A673 (cell line): ENCODE results near the gene TRPM2. TPM values are rescaled to one million over a fixed set of nuclear protein-coding genes. Genes with fewer than 3 reads are reported as not detected.
A peak's percentile ranks its signal among the peaks of the same experiment; 100 is the strongest.
"Not testable (repeated sequence)": the region's sequence is repeated elsewhere in the genome, so short reads cannot be mapped to it uniquely, and the experiment has no call there.

Experiments used
- BruUV-seq: library from RNA; stranded (reverse); fragments of 400-500 nt; replicated peaks from 2 replicates; lab custom pipeline; 2021; lab: Mats Ljungman, UMichigan
- CTCF ChIA-PET: fragments of 300-600 bp; sonication (Branson Sonifier 250); formaldehyde crosslinking; loops from one replicate; lab custom pipeline; 2022; ENCODE audit warnings: antibody characterized with exemption; lab: Charles Lee
- POLR2A ChIA-PET: fragments of 300-600 bp; sonication (Branson Sonifier 250); formaldehyde crosslinking; loops from one replicate; lab custom pipeline; 2022; ENCODE audit warnings: antibody characterized with exemption; ENCODE audit not compliant: low non-redundant PET; lab: Charles Lee
- DNase-seq: peaks from one replicate; pipeline ENCODE4 v3.0.0-alpha.2; 2015; ENCODE audit warnings: low spot score
- H3K27ac ChIP-seq: fragments of 200-600 bp; sonication (generic); 2 replicates; pipeline ENCODE4 v1.5.1; 2016; ENCODE audit warnings: mixed run types, low read depth, mild to moderate bottlenecking, mixed read lengths, antibody characterized with exemption, low read length; ENCODE audit not compliant: poor library complexity, severe bottlenecking
- H3K27me3 ChIP-seq: fragments of 200-600 bp; sonication (generic); replicated peaks from 2 replicates; pipeline ENCODE4 v1.6.1; 2017; ENCODE audit warnings: mixed run types, low read depth, mild to moderate bottlenecking, mixed read lengths, antibody characterized with exemption, low read length; ENCODE audit not compliant: insufficient read depth, poor library complexity
- H3K36me3 ChIP-seq: fragments of 200-600 bp; sonication (generic); 2 replicates; pipeline ENCODE4 v1.6.1; 2016; ENCODE audit warnings: mixed run types, mild to moderate bottlenecking, mixed read lengths, antibody characterized with exemption, low read length; ENCODE audit not compliant: insufficient read depth, poor library complexity, severe bottlenecking
- H3K4me1 ChIP-seq: fragments of 200-600 bp; sonication (generic); 2 replicates; pipeline ENCODE4 v1.6.1; 2017; ENCODE audit warnings: mixed run types, mild to moderate bottlenecking, mixed read lengths, antibody characterized with exemption, low read length; ENCODE audit not compliant: insufficient read depth, poor library complexity, severe bottlenecking
- H3K4me3 ChIP-seq: fragments of 200-600 bp; sonication (generic); 2 replicates; pipeline ENCODE4 v1.5.1; 2016; ENCODE audit warnings: low read depth, mixed run types, mild to moderate bottlenecking, mixed read lengths, low read length; ENCODE audit not compliant: poor library complexity, severe bottlenecking
- H3K9me3 ChIP-seq: fragments of 200-600 bp; sonication (generic); 2 replicates; pipeline ENCODE4 v1.6.1; 2016; ENCODE audit warnings: mixed run types, low read depth, mild to moderate bottlenecking, mixed read lengths, antibody characterized with exemption, low read length; ENCODE audit not compliant: poor library complexity, severe bottlenecking
- EZH2 ChIP-seq: fragments of 200-600 bp; sonication (generic); IDR thresholded peaks from 2 replicates; pipeline ENCODE4 v1.6.1; 2017; ENCODE audit warnings: borderline replicate concordance, low read depth, mild to moderate bottlenecking, mixed read lengths, antibody characterized with exemption, low read length; ENCODE audit not compliant: poor library complexity, severe bottlenecking
- intact Hi-C: fragments of 100-400 bp; cut with micrococcal nuclease; formaldehyde crosslinking; loops from one replicate; pipeline ENCODE4 v1.10.0; 2022; ENCODE audit not compliant: unreplicated experiment
- total RNA-seq: library from RNA; stranded (reverse); gene quantifications from 2 replicates; pipeline ENCODE4 v1.2.3, GENCODE V29; 2021
- TF ChIP-seq, protein P1 (sequence below): fragments of 300-800, 200-600 bp; sonication (generic); conservative IDR thresholded peaks from 2 replicates; pipeline ENCODE4 v1.5.1; 2017; ENCODE audit warnings: low read depth, mild to moderate bottlenecking, antibody characterized with exemption, low read length, moderate library complexity, mixed read lengths

Gene TRPM2
- total RNA-seq, 1 experiment from 2014 or later, result 0.21 TPM

GRCh38 chr21:44478124-44478800, 124.8 kb downstream of the TRPM2 start:
- Histone ChIP-seq H3K36me3 (no peaks in the 10 kb centered on the region), H3K27ac (no peak overlapping the region), H3K27me3 (no peaks in the 10 kb centered on the region), H3K9me3 (no peaks in the 10 kb centered on the region), H3K4me1 (no peaks in the 10 kb centered on the region), H3K4me3 (no peak overlapping the region)
- DNase-seq, result no peak
- intact Hi-C loops, result no loop called here
- TF ChIP-seq, protein P1, sequence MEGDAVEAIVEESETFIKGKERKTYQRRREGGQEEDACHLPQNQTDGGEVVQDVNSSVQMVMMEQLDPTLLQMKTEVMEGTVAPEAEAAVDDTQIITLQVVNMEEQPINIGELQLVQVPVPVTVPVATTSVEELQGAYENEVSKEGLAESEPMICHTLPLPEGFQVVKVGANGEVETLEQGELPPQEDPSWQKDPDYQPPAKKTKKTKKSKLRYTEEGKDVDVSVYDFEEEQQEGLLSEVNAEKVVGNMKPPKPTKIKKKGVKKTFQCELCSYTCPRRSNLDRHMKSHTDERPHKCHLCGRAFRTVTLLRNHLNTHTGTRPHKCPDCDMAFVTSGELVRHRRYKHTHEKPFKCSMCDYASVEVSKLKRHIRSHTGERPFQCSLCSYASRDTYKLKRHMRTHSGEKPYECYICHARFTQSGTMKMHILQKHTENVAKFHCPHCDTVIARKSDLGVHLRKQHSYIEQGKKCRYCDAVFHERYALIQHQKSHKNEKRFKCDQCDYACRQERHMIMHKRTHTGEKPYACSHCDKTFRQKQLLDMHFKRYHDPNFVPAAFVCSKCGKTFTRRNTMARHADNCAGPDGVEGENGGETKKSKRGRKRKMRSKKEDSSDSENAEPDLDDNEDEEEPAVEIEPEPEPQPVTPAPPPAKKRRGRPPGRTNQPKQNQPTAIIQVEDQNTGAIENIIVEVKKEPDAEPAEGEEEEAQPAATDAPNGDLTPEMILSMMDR, result no peak
- no peak for TF ChIP-seq EZH2
- ChIA-PET POLR2A (no interaction called here), CTCF (no interaction called here)
- BruUV-seq, result no TSS peak

GRCh38 chr21:44478801-44479167, 125.4 kb downstream of the TRPM2 start:
- Histone ChIP-seq H3K36me3 (no peaks in the 10 kb centered on the region), H3K4me1 (no peaks in the 10 kb centered on the region), H3K27ac (no peak overlapping the region), H3K9me3 (no peaks in the 10 kb centered on the region), H3K27me3 (no peaks in the 10 kb centered on the region), H3K4me3 (no peak overlapping the region)
- no TSS peak for BruUV-seq
- POLR2A ChIA-PET, result no interaction called here
- intact Hi-C loops, result no loop called here
- CTCF ChIA-PET, result no interaction called here
- TF ChIP-seq, protein P1, result no peak
- no peak for TF ChIP-seq EZH2
- DNase-seq, result no peak

DNA sequence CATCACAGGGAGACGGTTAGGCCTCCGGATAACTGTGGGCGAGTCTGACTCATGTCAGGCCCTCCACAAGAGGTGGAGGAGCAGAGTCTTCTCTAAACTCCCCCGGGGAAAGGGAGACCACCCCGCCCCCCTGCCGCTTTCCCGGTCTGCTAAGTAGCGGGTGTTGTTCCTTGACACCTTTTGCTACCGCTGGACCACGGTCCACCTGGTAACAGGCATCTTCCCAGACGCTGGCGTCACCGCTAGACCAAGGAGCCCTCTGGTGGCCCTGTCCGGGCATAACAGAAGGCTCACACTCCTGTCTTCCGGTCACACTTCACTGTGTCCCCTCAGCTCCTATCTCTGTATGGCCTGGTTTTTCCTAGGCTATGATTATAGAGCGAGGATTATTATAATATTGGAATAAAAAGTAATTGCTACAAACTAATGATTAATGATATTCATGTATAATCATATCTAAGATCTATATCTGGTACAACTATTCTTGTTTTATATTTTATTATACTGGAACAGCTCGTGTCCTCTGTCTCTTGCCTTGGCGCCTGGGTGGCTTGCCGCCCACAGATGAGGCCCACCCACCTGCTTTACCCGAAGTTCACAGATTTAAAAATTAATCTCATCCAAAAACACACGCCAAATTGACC, 126.3 kb downstream of the TRPM2 start:
- TF ChIP-seq, protein P1, result peak; percentile 53
- POLR2A ChIA-PET, H3K9me3 ChIP-seq, DNase-seq, intact Hi-C loops, H3K4me1 ChIP-seq, BruUV-seq, H3K4me3 ChIP-seq, H3K36me3 ChIP-seq, H3K27ac ChIP-seq, H3K27me3 ChIP-seq: not testable (repeated sequence)
- CTCF ChIA-PET, result interaction anchor here (0.5 to 0.8 kb wide), 2 partner anchors 16 to 662 kb away, joined by 4 to 13 read pairs; no protein-coding TSS in a partner anchor
